DND-41 (cell line): ENCODE data around the gene FBXL2.

Source experiments
- CTCF ChIP-seq: IDR thresholded peaks from 2 replicates; pipeline ENCODE4 v1.5.1; 2012; ENCODE audit warnings: borderline replicate concordance, low read length, moderate library complexity, mild to moderate bottlenecking; ENCODE audit not compliant: poor library complexity, severe bottlenecking; ENCODE audit errors: extremely low read depth
- EZH2 ChIP-seq: IDR thresholded peaks from 3 replicates; pipeline ENCODE4 v1.6.1; 2012; ENCODE audit warnings: borderline replicate concordance, low read depth, mild to moderate bottlenecking, moderate library complexity, low read length, inconsistent platforms; ENCODE audit not compliant: severe bottlenecking

GRCh38 chr3:33229066-33229465 lies 48.2 kb upstream of the FBXL2 start:
- no peak for TF ChIP-seq CTCF
- TF ChIP-seq EZH2: no peak
